CD4-positive, alpha-beta T cell treated with Interleukin-15 for 4 hours (primary cell): ENCODE results near the gene ABHD15.

Source experiments
- DNase-seq: peaks from one replicate; pipeline ENCODE4 v3.0.0-alpha.2; 2020; ENCODE audit warnings: low spot score

Gene ABHD15

GRCh38 chr17:29595107-29595942 is 28.5 kb upstream of the ABHD15 start:
- no peak for DNase-seq

- no peak for DNase-seq
Measured at GRCh38 chr17:29594519-29595090, 27.8 kb upstream of the ABHD15 start.

GRCh38 chr17:29593591-29594518 is 27.0 kb upstream of the ABHD15 start:
- no peak for DNase-seq

GRCh38 chr17:29592850-29593551 is 26.2 kb upstream of the ABHD15 start, which contains the start of gene ANKRD13B:
Gene ANKRD13B (plus strand): TSS chr17:29593132. CDS start chr17:29593622, 490 bp downstream.
- peak; percentile 37 for DNase-seq

GRCh38 chr17:29591737-29592608 is 25.1 kb upstream of the ABHD15 start:
- DNase-seq = peak; percentile 78

GRCh38 chr17:29591146-29591736 is 24.4 kb upstream of the ABHD15 start:
- no peak for DNase-seq

GRCh38 chr17:29590411-29591145 is 23.7 kb upstream of the ABHD15 start:
- DNase-seq = no peak

- DNase-seq = peak; percentile 81
Measured at GRCh38 chr17:29589524-29590410, 22.9 kb upstream of the ABHD15 start, which contains the start of gene GIT1. Gene GIT1 (minus strand): TSS chr17:29589648. CDS start chr17:29589378, 270 bp downstream.

GRCh38 chr17:29588562-29589411 is 21.9 kb upstream of the ABHD15 start:
- no peak for DNase-seq

- no peak for DNase-seq
Measured at GRCh38 chr17:29588017-29588561, 21.3 kb upstream of the ABHD15 start.

- no peak for DNase-seq
Measured at GRCh38 chr17:29587591-29587990, 20.8 kb upstream of the ABHD15 start.

- DNase-seq = no peak
Measured at GRCh38 chr17:29586676-29587469, 20.0 kb upstream of the ABHD15 start.

- DNase-seq = peak; percentile 36
Measured at GRCh38 chr17:29585080-29585751, 18.4 kb upstream of the ABHD15 start.

GRCh38 chr17:29584452-29585079 is 17.7 kb upstream of the ABHD15 start:
- no peak for DNase-seq
